ENCODE measurements around the gene GRB2.
"Not testable (repeated sequence)": the region's sequence is repeated elsewhere in the genome, so short reads cannot be mapped to it uniquely, and the experiment has no call there.

GRB2 gene

GRCh38 chr17:75445296-75445695, 39.8 kb upstream of the GRB2 start:
- no peaks in the 10 kb centered on the region for H3K9me3 ChIP-seq
- H3K4me1 ChIP-seq: peaks cover 0 to 47% (median 18%) of the 10 kb centered on the region in 4 donors
- H3K27ac ChIP-seq: peak overlapping the region; percentile 86 to 87
- H3K36me3 ChIP-seq: no peaks in the 10 kb centered on the region
- intact Hi-C loops (cut with DNase I; ENCODE audit: low total_unique reads): no loop called here
- H3K4me3 ChIP-seq: no peak overlapping the region
- H3K27me3 ChIP-seq: no peaks in the 10 kb centered on the region
- no peak for DNase-seq
- no peak for TF ChIP-seq CTCF (IDR thresholded peaks at IDR 0.05)

- H3K27ac ChIP-seq: peak overlapping the region; percentile 86 to 87
- peaks cover 0 to 49% (median 18%) of the 10 kb centered on the region in 4 donors for H3K4me1 ChIP-seq
- TF ChIP-seq CTCF (IDR thresholded peaks at IDR 0.05): no peak
- H3K9me3 ChIP-seq: no peaks in the 10 kb centered on the region
- H3K4me3 ChIP-seq: no peak overlapping the region
- no peaks in the 10 kb centered on the region for H3K27me3 ChIP-seq
- no peak for DNase-seq
- H3K36me3 ChIP-seq: no peaks in the 10 kb centered on the region
- intact Hi-C loops (cut with DNase I; ENCODE audit: low total_unique reads): no loop called here
Measured at GRCh38 chr17:75442168-75443103, 37.0 kb upstream of the GRB2 start.

GRCh38 chr17:75440738-75441448, 35.4 kb upstream of the GRB2 start:
- no peak for DNase-seq
- Histone ChIP-seq H3K36me3 (no peaks in the 10 kb centered on the region), H3K4me1 (peaks cover 0 to 49% (median 18%) of the 10 kb centered on the region in 4 donors), H3K27me3 (no peaks in the 10 kb centered on the region), H3K9me3 (no peaks in the 10 kb centered on the region), H3K4me3 (no peak overlapping the region), H3K27ac (peak overlapping the region; percentile 86 to 87)
- intact Hi-C loops (cut with DNase I; ENCODE audit: low total_unique reads): no loop called here
- TF ChIP-seq CTCF (IDR thresholded peaks at IDR 0.05): no peak

- H3K9me3 ChIP-seq: no peaks in the 10 kb centered on the region
- peaks cover 0 to 35% (median 13%) of the 10 kb centered on the region in 4 donors for H3K4me1 ChIP-seq
- no peak for DNase-seq
- H3K36me3 ChIP-seq: no peaks in the 10 kb centered on the region
- no peak overlapping the region for H3K27ac ChIP-seq
- H3K27me3 ChIP-seq: no peaks in the 10 kb centered on the region
- intact Hi-C loops (cut with DNase I; ENCODE audit: low total_unique reads): no loop called here
- no peak for TF ChIP-seq CTCF (IDR thresholded peaks at IDR 0.05)
- H3K4me3 ChIP-seq: no peak overlapping the region
Measured at GRCh38 chr17:75439287-75439686, 33.8 kb upstream of the GRB2 start.

GRCh38 chr17:75437404-75437803, 31.9 kb upstream of the GRB2 start:
- H3K36me3 ChIP-seq; H3K27ac ChIP-seq; H3K4me3 ChIP-seq; H3K27me3 ChIP-seq; intact Hi-C loops (cut with DNase I; ENCODE audit: low total_unique reads); DNase-seq; H3K9me3 ChIP-seq: not testable (repeated sequence)
- H3K4me1 ChIP-seq: peaks cover 0 to 16% (median 4%) of the 10 kb centered on the region in 4 donors

GRCh38 chr17:75434433-75434832, 29.0 kb upstream of the GRB2 start:
- H3K27ac ChIP-seq; DNase-seq; H3K27me3 ChIP-seq; H3K36me3 ChIP-seq; H3K9me3 ChIP-seq; intact Hi-C loops (cut with DNase I; ENCODE audit: low total_unique reads); H3K4me3 ChIP-seq: not testable (repeated sequence)
- H3K4me1 ChIP-seq: peaks cover 0 to 15% (median 5%) of the 10 kb centered on the region in 4 donors

All from tibial artery (tissue), 4 donors.